ENCODE results near the gene LARGE1.

DNA sequence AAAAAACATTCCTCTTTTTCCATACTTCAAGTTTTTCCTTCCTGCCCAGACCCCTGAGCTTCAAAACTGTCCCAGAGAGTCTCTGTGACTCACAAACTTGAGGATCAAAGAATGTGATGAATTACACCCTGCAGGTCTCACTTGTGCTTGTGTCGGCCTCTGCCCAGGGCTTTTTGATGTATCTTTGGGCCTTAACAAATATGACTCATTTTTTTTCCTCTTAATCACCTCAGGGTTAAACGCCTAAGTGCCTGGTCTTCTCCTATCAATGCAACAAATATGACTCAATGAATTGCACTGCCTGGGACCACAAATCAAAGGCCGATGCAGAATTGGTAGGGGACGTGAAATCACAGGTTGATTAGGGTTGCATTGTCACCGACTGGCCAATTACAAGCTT lies 267.7 kb downstream of the LARGE1 start:
- TF ChIP-seq, protein P1, sequence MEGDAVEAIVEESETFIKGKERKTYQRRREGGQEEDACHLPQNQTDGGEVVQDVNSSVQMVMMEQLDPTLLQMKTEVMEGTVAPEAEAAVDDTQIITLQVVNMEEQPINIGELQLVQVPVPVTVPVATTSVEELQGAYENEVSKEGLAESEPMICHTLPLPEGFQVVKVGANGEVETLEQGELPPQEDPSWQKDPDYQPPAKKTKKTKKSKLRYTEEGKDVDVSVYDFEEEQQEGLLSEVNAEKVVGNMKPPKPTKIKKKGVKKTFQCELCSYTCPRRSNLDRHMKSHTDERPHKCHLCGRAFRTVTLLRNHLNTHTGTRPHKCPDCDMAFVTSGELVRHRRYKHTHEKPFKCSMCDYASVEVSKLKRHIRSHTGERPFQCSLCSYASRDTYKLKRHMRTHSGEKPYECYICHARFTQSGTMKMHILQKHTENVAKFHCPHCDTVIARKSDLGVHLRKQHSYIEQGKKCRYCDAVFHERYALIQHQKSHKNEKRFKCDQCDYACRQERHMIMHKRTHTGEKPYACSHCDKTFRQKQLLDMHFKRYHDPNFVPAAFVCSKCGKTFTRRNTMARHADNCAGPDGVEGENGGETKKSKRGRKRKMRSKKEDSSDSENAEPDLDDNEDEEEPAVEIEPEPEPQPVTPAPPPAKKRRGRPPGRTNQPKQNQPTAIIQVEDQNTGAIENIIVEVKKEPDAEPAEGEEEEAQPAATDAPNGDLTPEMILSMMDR (IDR thresholded peaks at IDR 0.05; ENCODE audit: poor library complexity), result no peak
- no peak for TF ChIP-seq EZH2 (IDR thresholded peaks at IDR 0.05; ENCODE audit: borderline replicate concordance)

All from hepatocyte (in vitro differentiated cells).